GM23338 (cell line): ENCODE data around the gene TGFBR3. TPM values are rescaled to one million over a fixed set of nuclear protein-coding genes. Genes with fewer than 3 reads are reported as not detected.

Source experiments
- ATAC-seq: fragments of 200-7000 bp; cut with Tn5 transposase; 3 replicates; pipeline ENCODE4 v1.9.1; 2020
- DNase-seq: peaks from one replicate; pipeline ENCODE4 v3.0.0-alpha.2; 2015; ENCODE audit warnings: low spot score
- H2AFZ ChIP-seq: fragments of 200-600 bp; sonication (generic); 2 replicates; pipeline ENCODE4 v1.8.0; 2016; ENCODE audit warnings: antibody characterized with exemption, mild to moderate bottlenecking, moderate library complexity
- H3F3A ChIP-seq: fragments of 200-600 bp; sonication (generic); replicated peaks from 2 replicates; pipeline ENCODE4 v1.8.0; 2017; ENCODE audit warnings: antibody characterized with exemption, mixed run types, low read depth
- H3K27ac ChIP-seq: fragments of 200-600 bp; sonication (generic); 2 replicates; pipeline ENCODE4 v1.6.1; 2016; ENCODE audit warnings: low read depth
- H3K27me3 ChIP-seq: fragments of 200-600 bp; sonication (generic); 2 replicates; pipeline ENCODE4 v1.8.0; 2016; ENCODE audit warnings: mild to moderate bottlenecking, mixed run types, moderate library complexity; ENCODE audit not compliant: insufficient read depth
- H3K36me3 ChIP-seq: fragments of 200-600 bp; sonication (generic); 2 replicates; pipeline ENCODE4 v1.8.0; 2016; ENCODE audit warnings: mild to moderate bottlenecking; ENCODE audit not compliant: insufficient read depth
- H3K4me1 ChIP-seq: fragments of 200-600 bp; sonication (generic); 2 replicates; pipeline ENCODE4 v1.8.0; 2016; ENCODE audit warnings: mild to moderate bottlenecking, moderate library complexity; ENCODE audit not compliant: insufficient read depth
- H3K4me2 ChIP-seq: fragments of 200-600 bp; sonication (generic); 2 replicates; pipeline ENCODE4 v1.7.1; 2017; ENCODE audit warnings: mixed run types
- H3K4me3 ChIP-seq: fragments of 200-600 bp; sonication (generic); 2 replicates; pipeline ENCODE4 v1.6.1; 2016; ENCODE audit warnings: mixed run types
- H3K79me2 ChIP-seq: fragments of 200-600 bp; sonication (generic); replicated peaks from 2 replicates; pipeline ENCODE4 v1.8.0; 2017; ENCODE audit warnings: mild to moderate bottlenecking; ENCODE audit not compliant: insufficient read depth
- H3K9me2 ChIP-seq: fragments of 200-600 bp; sonication (generic); 2 replicates; pipeline ENCODE4 v1.8.0; 2017; ENCODE audit not compliant: insufficient read depth
- H4K20me1 ChIP-seq: fragments of 200-600 bp; sonication (generic); replicated peaks from 2 replicates; pipeline ENCODE4 v1.8.0; 2017; ENCODE audit warnings: mild to moderate bottlenecking; ENCODE audit not compliant: insufficient read depth
- H3K27ac Mint-ChIP-seq: 2 replicates; pipeline ENCODE4 v1.8.0; 2020; ENCODE audit warnings: inconsistent platforms, mild to moderate bottlenecking, moderate library complexity, mixed read lengths
- H3K27me3 Mint-ChIP-seq: 3 replicates; pipeline ENCODE4 v1.8.0; 2022; ENCODE audit warnings: low read depth, mild to moderate bottlenecking, moderate library complexity, mixed read lengths, inconsistent platforms; ENCODE audit not compliant: insufficient read depth, poor library complexity
- H3K36me3 Mint-ChIP-seq: 3 replicates; pipeline ENCODE4 v1.8.0; 2021; ENCODE audit warnings: low read depth, mild to moderate bottlenecking, inconsistent platforms, moderate library complexity, mixed read lengths
- H3K4me1 Mint-ChIP-seq: 3 replicates; pipeline ENCODE4 v1.8.0; 2020; ENCODE audit warnings: mild to moderate bottlenecking, inconsistent platforms, mixed read lengths
- H3K4me3 Mint-ChIP-seq: 3 replicates; pipeline ENCODE4 v1.8.0; 2021; ENCODE audit warnings: moderate library complexity, mild to moderate bottlenecking, inconsistent platforms, mixed read lengths
- H3K9me3 Mint-ChIP-seq: 3 replicates; pipeline ENCODE4 v1.8.0; 2020; ENCODE audit warnings: moderate library complexity, mild to moderate bottlenecking, inconsistent platforms, mixed read lengths
- CREB1 ChIP-seq: fragments of 250-450 bp; sonication (Bioruptor Pico); IDR thresholded peaks from 2 replicates; pipeline ENCODE4 v1.5.0; 2020; ENCODE audit warnings: low read depth, mild to moderate bottlenecking, moderate library complexity
- CTCF ChIP-seq, 2 experiments: fragments of 200-600 bp in 1 of 2; sonication (generic) in 1 of 2; conservative IDR thresholded peaks; 2 replicates each; pipeline versions ENCODE4 v1.5.1 to v1.6.1; 2016 to 2017; ENCODE audit warnings: antibody characterized with exemption in 2 of 2, low read depth in 2 of 2, mild to moderate bottlenecking in 2 of 2, moderate library complexity in 1 of 2
- ETS1 ChIP-seq: IDR thresholded peaks from 2 replicates; pipeline ENCODE4 v1.6.1; 2016; ENCODE audit warnings: antibody characterized with exemption
- EZH2 ChIP-seq: fragments of 200-600 bp; sonication (generic); IDR thresholded peaks from one replicate; pipeline ENCODE4 v1.8.0; 2017; ENCODE audit warnings: antibody characterized with exemption, mild to moderate bottlenecking, low read depth; ENCODE audit not compliant: unreplicated experiment
- EZH2phosphoT487 ChIP-seq: fragments of 200-600 bp; sonication (generic); IDR thresholded peaks from one replicate; pipeline ENCODE4 v1.8.1; 2018; ENCODE audit warnings: antibody characterized with exemption; ENCODE audit not compliant: unreplicated experiment
- JUNB ChIP-seq: IDR thresholded peaks from one replicate; pipeline ENCODE4 v1.6.1; 2016; ENCODE audit warnings: antibody characterized with exemption; ENCODE audit not compliant: unreplicated experiment
- NANOG ChIP-seq: IDR thresholded peaks from 2 replicates; pipeline ENCODE4 v1.6.1; 2016; ENCODE audit warnings: antibody characterized with exemption, borderline replicate concordance
- POLR2AphosphoS5 ChIP-seq: IDR thresholded peaks from 2 replicates; pipeline ENCODE4 v1.6.1; 2016; ENCODE audit warnings: antibody characterized with exemption, low read depth
- REST ChIP-seq: IDR thresholded peaks from one replicate; pipeline ENCODE4 v1.6.1; 2018; ENCODE audit warnings: antibody characterized with exemption; ENCODE audit not compliant: unreplicated experiment
- STAT1 ChIP-seq: IDR thresholded peaks from one replicate; pipeline ENCODE4 v1.6.1; 2016; ENCODE audit warnings: antibody characterized with exemption; ENCODE audit not compliant: unreplicated experiment
- ZNF114 ChIP-seq: fragments of 250-450 bp; sonication (Bioruptor Pico); IDR thresholded peaks from 2 replicates; pipeline ENCODE4 v1.5.0; 2020; ENCODE audit warnings: mild to moderate bottlenecking, moderate library complexity
- ZNF331 ChIP-seq: fragments of 250-450 bp; sonication (Bioruptor Pico); IDR thresholded peaks from 2 replicates; pipeline ENCODE4 v1.5.0; 2020; ENCODE audit warnings: low read depth, mild to moderate bottlenecking, moderate library complexity
- polyA plus RNA-seq: library from polyadenylated mRNA; unstranded; fragments of >200 nt; fragmentation: Nextera tagmentation; extraction: Ambion mirVana; gene quantifications from 2 replicates; pipeline ENCODE4 v1.2.1, GENCODE V29; 2016
- total RNA-seq: library from RNA; depleted of rRNA; stranded (reverse); fragments of >200 nt; shearing (Covaris generic); gene quantifications from 2 replicates; pipeline ENCODE4 v1.2.3, GENCODE V29; 2014
- TF ChIP-seq, protein P1 (sequence below): fragments of 250-450 bp; sonication (Bioruptor Pico); IDR thresholded peaks from 2 replicates; pipeline ENCODE4 v1.5.0; 2020; ENCODE audit warnings: mild to moderate bottlenecking, moderate library complexity

The TGFBR3 gene
- total and polyA plus RNA-seq, 2 experiments from 2014 or later: 1.7 to 2.9 TPM

GRCh38 chr1:91863498-91863897, 22.5 kb downstream of the TGFBR3 start:
- no peaks in the 10 kb centered on the region for H4K20me1 ChIP-seq
- H3F3A ChIP-seq: no peaks in the 10 kb centered on the region
- Mint-ChIP-seq H3K4me3 (no peak overlapping the region), H3K9me3 (no peaks in the 10 kb centered on the region), H3K36me3 (no peaks in the 10 kb centered on the region), H3K4me1 (no peaks in the 10 kb centered on the region), H3K27me3 (peaks cover 2% of the 10 kb centered on the region), H3K27ac (no peak overlapping the region)
- ATAC-seq (no peak), DNase-seq (no peak)
- H2AFZ ChIP-seq: no peak overlapping the region
- H3K9me2 ChIP-seq: no peaks in the 10 kb centered on the region
- no peaks in the 10 kb centered on the region for H3K79me2 ChIP-seq
- H3K27ac ChIP-seq: no peak overlapping the region
- no peaks in the 10 kb centered on the region for H3K27me3 ChIP-seq
- no peak overlapping the region for H3K4me3 ChIP-seq
- no peaks in the 10 kb centered on the region for H3K36me3 ChIP-seq
- TF ChIP-seq CREB1 (CRISPR knock-in tag) (no peak), NANOG (no peak), CTCF (conservative IDR thresholded peaks at IDR 0.05; ENCODE audit: low read depth in 2 of 2) (no peak), STAT1 (no peak), EZH2 (no peak), EZH2phosphoT487 (no peak), ETS1 (no peak), POLR2AphosphoS5 (no peak), JUNB (no peak), ZNF331 (CRISPR knock-in tag) (no peak), ZNF114 (CRISPR knock-in tag) (no peak), REST (no peak)
- TF ChIP-seq, protein P1, sequence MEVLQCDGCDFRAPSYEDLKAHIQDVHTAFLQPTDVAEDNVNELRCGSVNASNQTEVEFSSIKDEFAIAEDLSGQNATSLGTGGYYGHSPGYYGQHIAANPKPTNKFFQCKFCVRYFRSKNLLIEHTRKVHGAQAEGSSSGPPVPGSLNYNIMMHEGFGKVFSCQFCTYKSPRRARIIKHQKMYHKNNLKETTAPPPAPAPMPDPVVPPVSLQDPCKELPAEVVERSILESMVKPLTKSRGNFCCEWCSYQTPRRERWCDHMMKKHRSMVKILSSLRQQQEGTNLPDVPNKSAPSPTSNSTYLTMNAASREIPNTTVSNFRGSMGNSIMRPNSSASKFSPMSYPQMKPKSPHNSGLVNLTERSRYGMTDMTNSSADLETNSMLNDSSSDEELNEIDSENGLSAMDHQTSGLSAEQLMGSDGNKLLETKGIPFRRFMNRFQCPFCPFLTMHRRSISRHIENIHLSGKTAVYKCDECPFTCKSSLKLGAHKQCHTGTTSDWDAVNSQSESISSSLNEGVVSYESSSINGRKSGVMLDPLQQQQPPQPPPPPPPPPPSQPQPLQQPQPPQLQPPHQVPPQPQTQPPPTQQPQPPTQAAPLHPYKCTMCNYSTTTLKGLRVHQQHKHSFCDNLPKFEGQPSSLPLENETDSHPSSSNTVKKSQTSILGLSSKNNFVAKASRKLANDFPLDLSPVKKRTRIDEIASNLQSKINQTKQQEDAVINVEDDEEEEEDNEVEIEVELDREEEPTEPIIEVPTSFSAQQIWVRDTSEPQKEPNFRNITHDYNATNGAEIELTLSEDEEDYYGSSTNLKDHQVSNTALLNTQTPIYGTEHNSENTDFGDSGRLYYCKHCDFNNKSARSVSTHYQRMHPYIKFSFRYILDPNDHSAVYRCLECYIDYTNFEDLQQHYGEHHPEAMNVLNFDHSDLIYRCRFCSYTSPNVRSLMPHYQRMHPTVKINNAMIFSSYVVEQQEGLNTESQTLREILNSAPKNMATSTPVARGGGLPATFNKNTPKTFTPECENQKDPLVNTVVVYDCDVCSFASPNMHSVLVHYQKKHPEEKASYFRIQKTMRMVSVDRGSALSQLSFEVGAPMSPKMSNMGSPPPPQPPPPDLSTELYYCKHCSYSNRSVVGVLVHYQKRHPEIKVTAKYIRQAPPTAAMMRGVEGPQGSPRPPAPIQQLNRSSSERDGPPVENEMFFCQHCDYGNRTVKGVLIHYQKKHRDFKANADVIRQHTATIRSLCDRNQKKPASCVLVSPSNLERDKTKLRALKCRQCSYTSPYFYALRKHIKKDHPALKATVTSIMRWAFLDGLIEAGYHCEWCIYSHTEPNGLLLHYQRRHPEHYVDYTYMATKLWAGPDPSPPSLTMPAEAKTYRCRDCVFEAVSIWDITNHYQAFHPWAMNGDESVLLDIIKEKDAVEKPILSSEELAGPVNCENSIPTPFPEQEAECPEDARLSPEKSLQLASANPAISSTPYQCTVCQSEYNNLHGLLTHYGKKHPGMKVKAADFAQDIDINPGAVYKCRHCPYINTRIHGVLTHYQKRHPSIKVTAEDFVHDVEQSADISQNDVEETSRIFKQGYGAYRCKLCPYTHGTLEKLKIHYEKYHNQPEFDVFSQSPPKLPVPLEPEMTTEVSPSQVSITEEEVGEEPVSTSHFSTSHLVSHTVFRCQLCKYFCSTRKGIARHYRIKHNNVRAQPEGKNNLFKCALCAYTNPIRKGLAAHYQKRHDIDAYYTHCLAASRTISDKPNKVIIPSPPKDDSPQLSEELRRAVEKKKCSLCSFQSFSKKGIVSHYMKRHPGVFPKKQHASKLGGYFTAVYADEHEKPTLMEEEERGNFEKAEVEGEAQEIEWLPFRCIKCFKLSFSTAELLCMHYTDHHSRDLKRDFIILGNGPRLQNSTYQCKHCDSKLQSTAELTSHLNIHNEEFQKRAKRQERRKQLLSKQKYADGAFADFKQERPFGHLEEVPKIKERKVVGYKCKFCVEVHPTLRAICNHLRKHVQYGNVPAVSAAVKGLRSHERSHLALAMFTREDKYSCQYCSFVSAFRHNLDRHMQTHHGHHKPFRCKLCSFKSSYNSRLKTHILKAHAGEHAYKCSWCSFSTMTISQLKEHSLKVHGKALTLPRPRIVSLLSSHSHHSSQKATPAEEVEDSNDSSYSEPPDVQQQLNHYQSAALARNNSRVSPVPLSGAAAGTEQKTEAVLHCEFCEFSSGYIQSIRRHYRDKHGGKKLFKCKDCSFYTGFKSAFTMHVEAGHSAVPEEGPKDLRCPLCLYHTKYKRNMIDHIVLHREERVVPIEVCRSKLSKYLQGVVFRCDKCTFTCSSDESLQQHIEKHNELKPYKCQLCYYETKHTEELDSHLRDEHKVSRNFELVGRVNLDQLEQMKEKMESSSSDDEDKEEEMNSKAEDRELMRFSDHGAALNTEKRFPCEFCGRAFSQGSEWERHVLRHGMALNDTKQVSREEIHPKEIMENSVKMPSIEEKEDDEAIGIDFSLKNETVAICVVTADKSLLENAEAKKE (CRISPR knock-in tag): no peak
- no peaks in the 10 kb centered on the region for H3K4me1 ChIP-seq
- H3K4me2 ChIP-seq: no peak overlapping the region
